ENCODE results near the gene PXYLP1. TPM values are rescaled to one million over a fixed set of nuclear protein-coding genes. Genes with fewer than 3 reads are reported as not detected.

Gene PXYLP1
- total RNA-seq, 3 donors from 2014 or later (not counting 1 experiment from before 2014, with no cell fraction given): 13.0 to 32.4 (median 21.7) TPM

DNA sequence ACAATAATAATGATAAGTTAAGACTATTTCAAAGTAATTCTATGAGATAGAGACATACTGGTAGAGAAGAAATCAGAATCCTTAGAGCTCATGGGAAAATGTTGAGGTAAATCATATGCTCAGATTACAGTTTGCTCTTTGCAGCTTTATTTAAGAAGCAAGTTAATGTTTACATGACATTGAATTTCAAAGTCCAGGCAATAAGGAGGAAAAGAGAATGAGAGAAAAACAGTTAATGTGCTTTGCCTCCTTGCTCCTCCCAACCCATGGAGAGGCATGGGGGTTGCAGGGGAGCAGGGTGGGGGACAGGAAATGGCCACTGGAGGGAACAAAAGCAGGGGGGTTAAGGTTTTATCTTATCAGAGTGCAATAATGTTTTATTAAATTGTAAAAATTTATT, 94.5 kb downstream of the PXYLP1 start:
- intact Hi-C loops (cut with micrococcal nuclease): no loop called here
- Mint-ChIP-seq H3K9me3 (no peaks in the 10 kb centered on the region), H3K4me1 (peaks cover 2 to 3% of the 10 kb centered on the region in 2 donors), H3K27me3 (ENCODE audit: low read depth in 2 of 2) (peaks cover 0 to 8% of the 10 kb centered on the region in 2 donors), H3K4me3 (no peak overlapping the region), H3K27ac (no peak overlapping the region), H3K36me3 (no peaks in the 10 kb centered on the region)
- no peaks in the 10 kb centered on the region for H3K36me3 ChIP-seq (ENCODE audit: control insufficient read depth, insufficient read depth, low read length)
- no peaks in the 10 kb centered on the region for H3K4me1 ChIP-seq (ENCODE audit: control insufficient read depth, insufficient read depth, low read length)
- H3K4me3 ChIP-seq (ENCODE audit: low read length): no peak overlapping the region
- TF ChIP-seq, protein P1, sequence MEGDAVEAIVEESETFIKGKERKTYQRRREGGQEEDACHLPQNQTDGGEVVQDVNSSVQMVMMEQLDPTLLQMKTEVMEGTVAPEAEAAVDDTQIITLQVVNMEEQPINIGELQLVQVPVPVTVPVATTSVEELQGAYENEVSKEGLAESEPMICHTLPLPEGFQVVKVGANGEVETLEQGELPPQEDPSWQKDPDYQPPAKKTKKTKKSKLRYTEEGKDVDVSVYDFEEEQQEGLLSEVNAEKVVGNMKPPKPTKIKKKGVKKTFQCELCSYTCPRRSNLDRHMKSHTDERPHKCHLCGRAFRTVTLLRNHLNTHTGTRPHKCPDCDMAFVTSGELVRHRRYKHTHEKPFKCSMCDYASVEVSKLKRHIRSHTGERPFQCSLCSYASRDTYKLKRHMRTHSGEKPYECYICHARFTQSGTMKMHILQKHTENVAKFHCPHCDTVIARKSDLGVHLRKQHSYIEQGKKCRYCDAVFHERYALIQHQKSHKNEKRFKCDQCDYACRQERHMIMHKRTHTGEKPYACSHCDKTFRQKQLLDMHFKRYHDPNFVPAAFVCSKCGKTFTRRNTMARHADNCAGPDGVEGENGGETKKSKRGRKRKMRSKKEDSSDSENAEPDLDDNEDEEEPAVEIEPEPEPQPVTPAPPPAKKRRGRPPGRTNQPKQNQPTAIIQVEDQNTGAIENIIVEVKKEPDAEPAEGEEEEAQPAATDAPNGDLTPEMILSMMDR (IDR thresholded peaks at IDR 0.05): no peak
- H3K9me3 ChIP-seq (ENCODE audit: control insufficient read depth, insufficient read depth, low read length): no peaks in the 10 kb centered on the region
- no peak overlapping the region for H3K27ac ChIP-seq (ENCODE audit: low read length)
- no peaks in the 10 kb centered on the region for H3K27me3 ChIP-seq (ENCODE audit: control insufficient read depth, insufficient read depth, low read length)
- DNase-seq: no peak
- ATAC-seq: no peak

GRCh38 chr3:141326626-141327025, 95.0 kb downstream of the PXYLP1 start:
- TF ChIP-seq, protein P1 (IDR thresholded peaks at IDR 0.05): no peak
- Mint-ChIP-seq H3K4me3 (no peak overlapping the region), H3K27me3 (ENCODE audit: low read depth in 2 of 2) (peaks cover 0 to 8% of the 10 kb centered on the region in 2 donors), H3K36me3 (no peaks in the 10 kb centered on the region), H3K9me3 (no peaks in the 10 kb centered on the region), H3K27ac (no peak overlapping the region), H3K4me1 (no peaks in the 10 kb centered on the region)
- intact Hi-C loops (cut with micrococcal nuclease): no loop called here
- H3K9me3 ChIP-seq (ENCODE audit: control insufficient read depth, insufficient read depth, low read length): no peaks in the 10 kb centered on the region
- H3K4me3 ChIP-seq (ENCODE audit: low read length): no peak overlapping the region
- DNase-seq: no peak
- no peak overlapping the region for H3K27ac ChIP-seq (ENCODE audit: low read length)
- H3K4me1 ChIP-seq (ENCODE audit: control insufficient read depth, insufficient read depth, low read length): no peaks in the 10 kb centered on the region
- no peaks in the 10 kb centered on the region for H3K27me3 ChIP-seq (ENCODE audit: control insufficient read depth, insufficient read depth, low read length)
- no peak for ATAC-seq
- 82% methylated on average over 3 of the region's 3 CpGs for WGBS (ENCODE audit: insufficient coverage)
- no peaks in the 10 kb centered on the region for H3K36me3 ChIP-seq (ENCODE audit: control insufficient read depth, insufficient read depth, low read length)

GRCh38 chr3:141328286-141329166, 96.9 kb downstream of the PXYLP1 start:
- no peak for ATAC-seq

More at GRCh38 chr3:141328286-141329166, 96.9 kb downstream of the PXYLP1 start:
- TF ChIP-seq, protein P1 (IDR thresholded peaks at IDR 0.05): no peak
- no peak overlapping the region for H3K4me3 Mint-ChIP-seq
- peaks cover 0 to 12% of the 10 kb centered on the region in 2 donors for H3K27me3 Mint-ChIP-seq (ENCODE audit: low read depth in 2 of 2)
- H3K27ac ChIP-seq (ENCODE audit: low read length): no peak overlapping the region
- H3K36me3 Mint-ChIP-seq: no peaks in the 10 kb centered on the region
- H3K9me3 Mint-ChIP-seq: no peaks in the 10 kb centered on the region
- H3K4me3 ChIP-seq (ENCODE audit: low read length): no peak overlapping the region
- H3K4me1 Mint-ChIP-seq: no peaks in the 10 kb centered on the region
- no peak overlapping the region for H3K27ac Mint-ChIP-seq
- no peaks in the 10 kb centered on the region for H3K27me3 ChIP-seq (ENCODE audit: control insufficient read depth, insufficient read depth, low read length)
- DNase-seq: no peak
- no peaks in the 10 kb centered on the region for H3K36me3 ChIP-seq (ENCODE audit: control insufficient read depth, insufficient read depth, low read length)
- H3K4me1 ChIP-seq (ENCODE audit: control insufficient read depth, insufficient read depth, low read length): no peaks in the 10 kb centered on the region
- WGBS (ENCODE audit: insufficient coverage): 87% methylated on average over 7 of the region's 7 CpGs
- H3K9me3 ChIP-seq (ENCODE audit: control insufficient read depth, insufficient read depth, low read length): no peaks in the 10 kb centered on the region
- intact Hi-C loops (cut with micrococcal nuclease): no loop called here
